K562 (cell line): Measurements from ENCODE around the gene SPEM3. TPM values are rescaled to one million over a fixed set of nuclear protein-coding genes. Genes with fewer than 3 reads are reported as not detected.

Source experiments
- ATAC-seq: fragments of 200-7000 bp; cut with Tn5 transposase; 3 replicates; pipeline ENCODE4 v1.9.1; 2020; ENCODE audit warnings: moderate library complexity
- BruUV-seq: library from RNA; stranded (reverse); fragments of 400-500 nt; replicated peaks from 2 replicates; lab custom pipeline; 2021; lab: Mats Ljungman, UMichigan
- CTCF ChIA-PET: fragments of 300-600 bp; formaldehyde crosslinking; extraction: SDS; loops from one replicate; lab custom pipeline; 2021; ENCODE audit warnings: low intra/inter-chr PET ratio; lab: Yijun Ruan, JAX
- POLR2A ChIA-PET: fragments of 300-600, 350-650 bp; sonication (Branson Sonifier 250); formaldehyde crosslinking; extraction: SDS; loops from one replicate; lab custom pipeline; 2021; ENCODE audit warnings: antibody characterized with exemption, inconsistent platforms; lab: Yijun Ruan, JAX
- DNase-seq, 4 experiments: peaks; one replicate each; pipeline versions ENCODE4 v3.0.0 to v3.0.0-alpha.2; 2011 to 2018; ENCODE audit warnings: low spot score in 3 of 4, mixed read lengths in 3 of 4; ENCODE audit errors: extremely low read depth in 1 of 4
- FAIRE-seq: peaks from 2 replicates; lab custom pipeline; 2011; peaks lifted over from hg19 to GRCh38; lab: Jason Lieb, UNC
- H2AFZ ChIP-seq: 2 replicates; pipeline ENCODE4 v1.6.0; 2011; ENCODE audit warnings: low read depth, low read length, control low read depth, inconsistent platforms
- H3K27ac ChIP-seq: fragments of 200-600 bp; 3 replicates; pipeline ENCODE4 v1.8.0; 2011; ENCODE audit warnings: low read depth, mild to moderate bottlenecking, control low read depth, inconsistent platforms, low read length, moderate library complexity, mixed read lengths; ENCODE audit errors: extremely low read depth
- H3K27me3 ChIP-seq, 2 experiments: fragments of 300-600 bp in 1 of 2; 2 replicates in 1 of 2; 3 replicates in 1 of 2; pipeline versions ENCODE4 v1.6.0 to v1.8.0; 2011; ENCODE audit warnings: inconsistent platforms in 2 of 2, low read length in 2 of 2, mild to moderate bottlenecking in 1 of 2, mixed read lengths in 1 of 2, moderate library complexity in 1 of 2; ENCODE audit not compliant: control insufficient read depth in 2 of 2, insufficient read depth in 2 of 2
- H3K36me3 ChIP-seq: fragments of 300-600 bp; 3 replicates; pipeline ENCODE4 v1.8.0; 2011; ENCODE audit warnings: mild to moderate bottlenecking, low read length, inconsistent platforms; ENCODE audit not compliant: control insufficient read depth, insufficient read depth
- H3K4me1 ChIP-seq, 2 experiments: fragments of 200-600 bp in 1 of 2; replicated peaks in 1 of 2; 2 replicates in 1 of 2; 3 replicates in 1 of 2; pipeline versions ENCODE4 v1.5.1 to v1.8.0; 2011; ENCODE audit warnings: inconsistent platforms in 2 of 2, low read length in 2 of 2, mild to moderate bottlenecking in 1 of 2, mixed read lengths in 1 of 2, moderate library complexity in 1 of 2; ENCODE audit not compliant: control insufficient read depth in 2 of 2, insufficient read depth in 2 of 2
- H3K4me2 ChIP-seq: 2 replicates; pipeline ENCODE4 v1.6.1; 2011; ENCODE audit warnings: low read length, control low read depth, inconsistent platforms, mixed read lengths; ENCODE audit not compliant: insufficient read depth
- H3K4me3 ChIP-seq: fragments of 200-600 bp; sonication (generic), shearing (Covaris generic); 2 replicates; pipeline ENCODE4 v1.5.1; 2016; ENCODE audit warnings: control low read depth, inconsistent platforms
- H3K79me2 ChIP-seq: fragments of 200-600 bp; 3 replicates; pipeline ENCODE4 v1.8.0; 2011; ENCODE audit warnings: low read length, inconsistent platforms; ENCODE audit not compliant: control insufficient read depth, insufficient read depth
- H3K9ac ChIP-seq, 2 experiments: 2 replicates each; pipeline versions ENCODE4 v1.6.0 to v1.6.1; 2011; ENCODE audit warnings: low read depth in 2 of 2, low read length in 2 of 2, control low read depth in 1 of 2, inconsistent platforms in 1 of 2, mild to moderate bottlenecking in 1 of 2, mixed read lengths in 1 of 2; ENCODE audit not compliant: insufficient read depth in 1 of 2
- H3K9me1 ChIP-seq: one replicate; pipeline ENCODE4 v1.6.0; 2011; ENCODE audit warnings: inconsistent platforms, mild to moderate bottlenecking, low read length, moderate library complexity; ENCODE audit not compliant: control insufficient read depth, insufficient read depth
- H3K9me3 ChIP-seq: replicated peaks from 2 replicates; pipeline ENCODE4 v1.5.1; 2011; ENCODE audit warnings: low read depth, low read length, inconsistent platforms; ENCODE audit not compliant: control insufficient read depth, insufficient read depth
- H4K20me1 ChIP-seq: replicated peaks from 2 replicates; pipeline ENCODE4 v1.6.1; 2011; ENCODE audit warnings: low read length, inconsistent platforms, mixed read lengths; ENCODE audit not compliant: control insufficient read depth, insufficient read depth
- ATF1 ChIP-seq, 2 experiments: fragments of 450-650 bp in 1 of 2; IDR thresholded peaks; 2 replicates each; pipeline ENCODE4 v1.6.1; 2016; ENCODE audit warnings: missing compliant biosample characterization in 1 of 2, missing genetic modification characterization in 1 of 2
- ELF1 ChIP-seq: fragments of 200-800 bp; sonication (Bioruptor generic); IDR thresholded peaks from 2 replicates; pipeline ENCODE4 v1.6.1; 2016; ENCODE audit warnings: missing genetic modification characterization, missing compliant biosample characterization
- ESRRB ChIP-seq: fragments of 250-450 bp; sonication (Bioruptor Pico); IDR thresholded peaks from 2 replicates; pipeline ENCODE4 v1.5.0; 2020; ENCODE audit warnings: mild to moderate bottlenecking, moderate library complexity, borderline replicate concordance
- EZH2 ChIP-seq: IDR thresholded peaks from 2 replicates; pipeline ENCODE4 v1.6.1; 2012; ENCODE audit warnings: low read depth, mild to moderate bottlenecking, inconsistent platforms, low read length, borderline replicate concordance
- IFI16 ChIP-seq: fragments of 250-450 bp; sonication (Bioruptor Pico); IDR thresholded peaks from 2 replicates; pipeline ENCODE4 v2.1.2; 2022; ENCODE audit warnings: mild to moderate bottlenecking, inconsistent platforms
- IRF2 ChIP-seq: sonication (generic); formaldehyde crosslinking; IDR thresholded peaks from 2 replicates; pipeline ENCODE4 v1.8.1; 2022; ENCODE audit warnings: mild to moderate bottlenecking, missing genetic modification reagents
- KAT8 ChIP-seq: fragments of 450-650 bp; IDR thresholded peaks from 2 replicates; pipeline ENCODE4 v1.6.1; 2016; ENCODE audit warnings: low read depth, mild to moderate bottlenecking
- NONO ChIP-seq, 2 experiments: fragments of 200-400 bp in 1 of 2; fragments of 450-650 bp in 1 of 2; formaldehyde crosslinking in 1 of 2; IDR thresholded peaks; 2 replicates each; pipeline ENCODE4 v1.6.1; 2017; ENCODE audit warnings: low read depth in 2 of 2, mild to moderate bottlenecking in 2 of 2, moderate library complexity in 2 of 2, low read length in 1 of 2
- POU5F1 ChIP-seq: fragments of 150-350 bp; IDR thresholded peaks from 2 replicates; pipeline ENCODE4 v1.6.1; 2014; ENCODE audit warnings: borderline replicate concordance, low read length, low read depth, mild to moderate bottlenecking; ENCODE audit not compliant: partially characterized antibody
- RBBP5 ChIP-seq: fragments of 200-600 bp; sonication (generic); IDR thresholded peaks from 2 replicates; pipeline ENCODE4 v1.6.1; 2012; ENCODE audit warnings: borderline replicate concordance, mild to moderate bottlenecking, low read length, control low read depth, inconsistent platforms; ENCODE audit not compliant: insufficient read depth, poor library complexity, severe bottlenecking
- ZBED1 ChIP-seq: IDR thresholded peaks from 2 replicates; pipeline ENCODE4 v1.6.1; 2014
- ZFPM2 ChIP-seq: fragments of 250-450 bp; sonication (Bioruptor Pico); IDR thresholded peaks from 2 replicates; pipeline ENCODE4 v1.5.1; 2022; ENCODE audit warnings: mild to moderate bottlenecking
- ZKSCAN1 ChIP-seq: fragments of 150-350 bp; IDR thresholded peaks from 2 replicates; pipeline ENCODE4 v1.6.1; 2016; ENCODE audit warnings: low read depth, low read length
- ZNF707 ChIP-seq: fragments of 250-450 bp; sonication (Bioruptor Pico); conservative IDR thresholded peaks from 2 replicates; pipeline ENCODE4 v1.8.0; 2022; ENCODE audit warnings: inconsistent platforms, mild to moderate bottlenecking, moderate library complexity
- WGBS: fragments of 100-300 bp; shearing (Covaris generic); methylation state at CpG from one replicate; pipeline ENCODE4 v1.1.6; 2016; ENCODE audit warnings: low coverage, mixed read lengths; ENCODE audit not compliant: insufficient coverage; ENCODE audit errors: missing lambda C conversion rate; 5-methylcytosine and 5-hydroxymethylcytosine counted together
- in situ Hi-C: fragments of 300-500 bp; cut with MboI; formaldehyde crosslinking; loops from 4 replicates; pipeline ENCODE4 v1.15.0; 2018; ENCODE audit warnings: inconsistent platforms, mixed read lengths
- intact Hi-C: fragments of 100-400 bp; cut with micrococcal nuclease; formaldehyde crosslinking; loops from 2 replicates; pipeline ENCODE4 v1.14.2; 2022
- polyA plus RNA-seq, 8 experiments: library from polyadenylated mRNA; depleted of rRNA in 4 of 8; stranded (reverse) in 5 of 8; unstranded in 3 of 8; fragments of >200 nt; fragmentation: Nextera tagmentation in 2 of 8; fragmentation: Illumina TruSeq in 1 of 8; extraction: Ambion mirVana in 2 of 8; extraction: Trizol in 1 of 8; gene quantifications; 2 replicates each; pipeline versions ENCODE4 v1.2.1 to v1.2.3, GENCODE V29; 2011 to 2014; ENCODE audit warnings: inconsistent platforms in 1 of 8, missing spikeins in 1 of 8
- total RNA-seq, 7 experiments: library from RNA; depleted of rRNA in 6 of 7; stranded (reverse); fragments of >200 nt in 6 of 7; fragmentation: Illumina TruSeq in 2 of 7; extraction: Trizol in 2 of 7; gene quantifications; 2 replicates each; pipeline versions ENCODE4 v1.2.1 to v1.2.3, GENCODE V29; 2011 to 2021; ENCODE audit warnings: low replicate concordance in 1 of 7
- TF ChIP-seq, protein P1 (sequence below): IDR thresholded peaks from 2 replicates; pipeline ENCODE4 v1.6.1; 2014; ENCODE audit warnings: antibody characterized with exemption

SPEM3 gene
- total and polyA plus RNA-seq, 9 of the 15 experiments (the other 6 are each of a cell fraction or from before 2014, with no cell fraction given): not detected

DNA sequence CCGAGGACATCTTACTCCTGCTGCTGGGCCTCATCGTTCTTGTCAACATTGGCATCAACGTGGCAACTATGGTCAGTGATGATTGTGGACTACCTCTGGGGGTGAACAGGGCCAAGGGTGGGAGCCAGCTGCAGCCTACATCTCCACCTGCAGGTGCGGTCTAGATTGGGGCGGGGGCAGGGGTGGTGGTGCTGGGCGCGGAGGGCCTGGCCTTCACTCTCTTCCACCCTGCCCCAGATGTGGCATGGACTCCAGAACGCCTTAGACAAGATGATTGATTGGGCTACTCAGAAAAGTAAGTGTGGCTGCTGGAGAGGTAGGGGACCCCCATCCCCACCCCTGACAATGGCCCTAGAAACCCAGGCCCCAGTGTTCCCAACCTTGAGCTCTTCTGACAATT lies 2.9 kb upstream of the SPEM3 start:
- Histone ChIP-seq H3K4me3 (no peak overlapping the region), H3K9me1 (no peaks in the 10 kb centered on the region), H3K4me1 (peaks cover 0 to 14% of the 10 kb centered on the region in 2 experiments; a peak in 2 of 5 replicates), H3K36me3 (no peaks in the 10 kb centered on the region), H3K27me3 (no peaks in the 10 kb centered on the region), H3K4me2 (no peak overlapping the region), H3K9me3 (no peaks in the 10 kb centered on the region), H2AFZ (no peak overlapping the region), H4K20me1 (no peaks in the 10 kb centered on the region), H3K79me2 (no peaks in the 10 kb centered on the region), H3K27ac (no peak overlapping the region), H3K9ac (no peak overlapping the region; a peak in 1 of 4 replicates)
- DNase-seq (no peak), FAIRE-seq (no peak), ATAC-seq (no peak)
- ChIA-PET POLR2A (interaction anchor here (0.6 to 1.8 kb wide), 2 partner anchors 9 to 50 kb away, joined by 3 to 8 read pairs; partner anchors contain the start of gene TMEM102), CTCF (no interaction called here)
- in situ Hi-C loops (no loop called here), intact Hi-C loops (no loop called here)
- WGBS: 73% methylated on average over 5 of the region's 8 CpGs
- no TSS peak for BruUV-seq
- no peak for TF ChIP-seq ZNF707 (CRISPR knock-in tag)
- TF ChIP-seq RBBP5: no peak
- TF ChIP-seq POU5F1: no peak
- TF ChIP-seq, protein P1, sequence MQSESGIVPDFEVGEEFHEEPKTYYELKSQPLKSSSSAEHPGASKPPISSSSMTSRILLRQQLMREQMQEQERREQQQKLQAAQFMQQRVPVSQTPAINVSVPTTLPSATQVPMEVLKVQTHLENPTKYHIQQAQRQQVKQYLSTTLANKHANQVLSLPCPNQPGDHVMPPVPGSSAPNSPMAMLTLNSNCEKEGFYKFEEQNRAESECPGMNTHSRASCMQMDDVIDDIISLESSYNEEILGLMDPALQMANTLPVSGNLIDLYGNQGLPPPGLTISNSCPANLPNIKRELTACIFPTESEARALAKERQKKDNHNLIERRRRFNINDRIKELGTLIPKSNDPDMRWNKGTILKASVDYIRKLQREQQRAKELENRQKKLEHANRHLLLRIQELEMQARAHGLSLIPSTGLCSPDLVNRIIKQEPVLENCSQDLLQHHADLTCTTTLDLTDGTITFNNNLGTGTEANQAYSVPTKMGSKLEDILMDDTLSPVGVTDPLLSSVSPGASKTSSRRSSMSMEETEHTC: no peak
- no peak for TF ChIP-seq NONO (IDR thresholded peaks at IDR 0.05; ENCODE audit: low read depth in 2 of 2, low read length in 1 of 2)
- no peak for TF ChIP-seq ZBED1
- no peak for TF ChIP-seq ZKSCAN1
- TF ChIP-seq KAT8: no peak
- TF ChIP-seq ZFPM2 (CRISPR knock-in tag): no peak
- no peak for TF ChIP-seq ELF1 (tag)
- TF ChIP-seq IFI16 (CRISPR knock-in tag): no peak
- TF ChIP-seq ESRRB (CRISPR knock-in tag): no peak
- no peak for TF ChIP-seq EZH2
- TF ChIP-seq IRF2 (CRISPR knock-in tag): no peak
- no peak for TF ChIP-seq ATF1 (CRISPR knock-in tag; IDR thresholded peaks at IDR 0.05)
- TF ChIP-seq ATF1 (tag; IDR thresholded peaks at IDR 0.05): no peak
